K562 (cell line): ENCODE results near the gene LRRTM1. TPM values are rescaled to one million over a fixed set of nuclear protein-coding genes. Genes with fewer than 3 reads are reported as not detected.

Experiments used
- ATAC-seq: fragments of 200-7000 bp; cut with Tn5 transposase; 3 replicates; pipeline ENCODE4 v1.9.1; 2020; ENCODE audit warnings: moderate library complexity
- BruUV-seq: library from RNA; stranded (reverse); fragments of 400-500 nt; replicated peaks from 2 replicates; lab custom pipeline; 2021; lab: Mats Ljungman, UMichigan
- CTCF ChIA-PET: fragments of 300-600 bp; formaldehyde crosslinking; extraction: SDS; loops from one replicate; lab custom pipeline; 2021; ENCODE audit warnings: low intra/inter-chr PET ratio; lab: Yijun Ruan, JAX
- POLR2A ChIA-PET: fragments of 300-600, 350-650 bp; sonication (Branson Sonifier 250); formaldehyde crosslinking; extraction: SDS; loops from one replicate; lab custom pipeline; 2021; ENCODE audit warnings: antibody characterized with exemption, inconsistent platforms; lab: Yijun Ruan, JAX
- DNase-seq, 4 experiments: peaks; one replicate each; pipeline versions ENCODE4 v3.0.0 to v3.0.0-alpha.2; 2011 to 2018; ENCODE audit warnings: low spot score in 3 of 4, mixed read lengths in 3 of 4; ENCODE audit errors: extremely low read depth in 1 of 4
- FAIRE-seq: peaks from 2 replicates; lab custom pipeline; 2011; peaks lifted over from hg19 to GRCh38; lab: Jason Lieb, UNC
- H2AFZ ChIP-seq: 2 replicates; pipeline ENCODE4 v1.6.0; 2011; ENCODE audit warnings: low read depth, low read length, control low read depth, inconsistent platforms
- H3K27ac ChIP-seq: fragments of 200-600 bp; 3 replicates; pipeline ENCODE4 v1.8.0; 2011; ENCODE audit warnings: low read depth, mild to moderate bottlenecking, control low read depth, inconsistent platforms, low read length, moderate library complexity, mixed read lengths; ENCODE audit errors: extremely low read depth
- H3K27me3 ChIP-seq, 2 experiments: fragments of 300-600 bp in 1 of 2; 2 replicates in 1 of 2; 3 replicates in 1 of 2; pipeline versions ENCODE4 v1.6.0 to v1.8.0; 2011; ENCODE audit warnings: inconsistent platforms in 2 of 2, low read length in 2 of 2, mild to moderate bottlenecking in 1 of 2, mixed read lengths in 1 of 2, moderate library complexity in 1 of 2; ENCODE audit not compliant: control insufficient read depth in 2 of 2, insufficient read depth in 2 of 2
- H3K36me3 ChIP-seq: fragments of 300-600 bp; 3 replicates; pipeline ENCODE4 v1.8.0; 2011; ENCODE audit warnings: mild to moderate bottlenecking, low read length, inconsistent platforms; ENCODE audit not compliant: control insufficient read depth, insufficient read depth
- H3K4me1 ChIP-seq, 2 experiments: fragments of 200-600 bp in 1 of 2; replicated peaks in 1 of 2; 2 replicates in 1 of 2; 3 replicates in 1 of 2; pipeline versions ENCODE4 v1.5.1 to v1.8.0; 2011; ENCODE audit warnings: inconsistent platforms in 2 of 2, low read length in 2 of 2, mild to moderate bottlenecking in 1 of 2, mixed read lengths in 1 of 2, moderate library complexity in 1 of 2; ENCODE audit not compliant: control insufficient read depth in 2 of 2, insufficient read depth in 2 of 2
- H3K4me2 ChIP-seq: 2 replicates; pipeline ENCODE4 v1.6.1; 2011; ENCODE audit warnings: low read length, control low read depth, inconsistent platforms, mixed read lengths; ENCODE audit not compliant: insufficient read depth
- H3K4me3 ChIP-seq: fragments of 200-600 bp; sonication (generic), shearing (Covaris generic); 2 replicates; pipeline ENCODE4 v1.5.1; 2016; ENCODE audit warnings: control low read depth, inconsistent platforms
- H3K79me2 ChIP-seq: fragments of 200-600 bp; 3 replicates; pipeline ENCODE4 v1.8.0; 2011; ENCODE audit warnings: low read length, inconsistent platforms; ENCODE audit not compliant: control insufficient read depth, insufficient read depth
- H3K9ac ChIP-seq, 2 experiments: 2 replicates each; pipeline versions ENCODE4 v1.6.0 to v1.6.1; 2011; ENCODE audit warnings: low read depth in 2 of 2, low read length in 2 of 2, control low read depth in 1 of 2, inconsistent platforms in 1 of 2, mild to moderate bottlenecking in 1 of 2, mixed read lengths in 1 of 2; ENCODE audit not compliant: insufficient read depth in 1 of 2
- H3K9me1 ChIP-seq: one replicate; pipeline ENCODE4 v1.6.0; 2011; ENCODE audit warnings: inconsistent platforms, mild to moderate bottlenecking, low read length, moderate library complexity; ENCODE audit not compliant: control insufficient read depth, insufficient read depth
- H3K9me3 ChIP-seq: replicated peaks from 2 replicates; pipeline ENCODE4 v1.5.1; 2011; ENCODE audit warnings: low read depth, low read length, inconsistent platforms; ENCODE audit not compliant: control insufficient read depth, insufficient read depth
- H4K20me1 ChIP-seq: replicated peaks from 2 replicates; pipeline ENCODE4 v1.6.1; 2011; ENCODE audit warnings: low read length, inconsistent platforms, mixed read lengths; ENCODE audit not compliant: control insufficient read depth, insufficient read depth
- FIP1L1 ChIP-seq: fragments of 200-400 bp; formaldehyde crosslinking; IDR thresholded peaks from 2 replicates; pipeline ENCODE4 v1.6.1; 2018; ENCODE audit warnings: mild to moderate bottlenecking, low read depth, low read length; ENCODE audit not compliant: poor library complexity, severe bottlenecking
- HCFC1 ChIP-seq: IDR thresholded peaks from 2 replicates; pipeline ENCODE4 v1.6.1; 2012; ENCODE audit warnings: low read depth, low read length, improper control_type of control experiment
- MEIS2 ChIP-seq: fragments of 450-650 bp; IDR thresholded peaks from 2 replicates; pipeline ENCODE4 v1.6.1; 2014; ENCODE audit warnings: mild to moderate bottlenecking; ENCODE audit not compliant: partially characterized antibody
- MYC ChIP-seq, 2 experiments: fragments of 250-450 bp in 1 of 2; sonication (Bioruptor Pico) in 1 of 2; IDR thresholded peaks; 2 replicates each; pipeline versions ENCODE4 v1.5.1 to v1.6.1; 2012 to 2021; ENCODE audit warnings: low read depth in 2 of 2, borderline replicate concordance in 1 of 2, improper control_type of control experiment in 1 of 2, low read length in 1 of 2, mild to moderate bottlenecking in 1 of 2, moderate library complexity in 1 of 2
- PTBP1 ChIP-seq: fragments of 200-400 bp; formaldehyde crosslinking; IDR thresholded peaks from 2 replicates; pipeline ENCODE4 v1.6.1; 2017; ENCODE audit warnings: low read depth, low read length
- ZFP1 ChIP-seq: fragments of 450-650 bp; formaldehyde crosslinking; IDR thresholded peaks from 2 replicates; pipeline ENCODE4 v1.4.0; 2020; ENCODE audit warnings: mild to moderate bottlenecking, mixed read lengths
- ZNF184 ChIP-seq: sonication (generic); formaldehyde crosslinking; IDR thresholded peaks from 2 replicates; pipeline ENCODE4 v1.5.0; 2020; ENCODE audit warnings: missing genetic modification reagents
- ZNF277 ChIP-seq: fragments of 250-450 bp; sonication (Bioruptor Pico); IDR thresholded peaks from 2 replicates; pipeline ENCODE4 v1.8.0; 2022; ENCODE audit warnings: inconsistent platforms, mild to moderate bottlenecking, moderate library complexity, borderline replicate concordance
- ZNF347 ChIP-seq: fragments of 450-650 bp; formaldehyde crosslinking; IDR thresholded peaks from 2 replicates; pipeline ENCODE4 v1.4.0; 2020; ENCODE audit warnings: low read depth, mild to moderate bottlenecking, moderate library complexity
- ZNF592 ChIP-seq: fragments of 450-650 bp; IDR thresholded peaks from 2 replicates; pipeline ENCODE4 v1.6.1; 2017; ENCODE audit warnings: antibody characterized with exemption, mild to moderate bottlenecking
- WGBS: fragments of 100-300 bp; shearing (Covaris generic); methylation state at CpG from one replicate; pipeline ENCODE4 v1.1.6; 2016; ENCODE audit warnings: low coverage, mixed read lengths; ENCODE audit not compliant: insufficient coverage; ENCODE audit errors: missing lambda C conversion rate; 5-methylcytosine and 5-hydroxymethylcytosine counted together
- in situ Hi-C: fragments of 300-500 bp; cut with MboI; formaldehyde crosslinking; loops from 4 replicates; pipeline ENCODE4 v1.15.0; 2018; ENCODE audit warnings: inconsistent platforms, mixed read lengths
- intact Hi-C: fragments of 100-400 bp; cut with micrococcal nuclease; formaldehyde crosslinking; loops from 2 replicates; pipeline ENCODE4 v1.14.2; 2022
- polyA plus RNA-seq, 8 experiments: library from polyadenylated mRNA; depleted of rRNA in 4 of 8; stranded (reverse) in 5 of 8; unstranded in 3 of 8; fragments of >200 nt; fragmentation: Nextera tagmentation in 2 of 8; fragmentation: Illumina TruSeq in 1 of 8; extraction: Ambion mirVana in 2 of 8; extraction: Trizol in 1 of 8; gene quantifications; 2 replicates each; pipeline versions ENCODE4 v1.2.1 to v1.2.3, GENCODE V29; 2011 to 2014; ENCODE audit warnings: inconsistent platforms in 1 of 8, missing spikeins in 1 of 8
- total RNA-seq, 7 experiments: library from RNA; depleted of rRNA in 6 of 7; stranded (reverse); fragments of >200 nt in 6 of 7; fragmentation: Illumina TruSeq in 2 of 7; extraction: Trizol in 2 of 7; gene quantifications; 2 replicates each; pipeline versions ENCODE4 v1.2.1 to v1.2.3, GENCODE V29; 2011 to 2021; ENCODE audit warnings: low replicate concordance in 1 of 7
- TF ChIP-seq, protein P1 (sequence below): IDR thresholded peaks from 3 replicates; pipeline ENCODE4 v1.6.1; 2011; ENCODE audit warnings: borderline replicate concordance, mild to moderate bottlenecking, moderate library complexity; ENCODE audit not compliant: insufficient read length; ENCODE audit errors: extremely low read depth
- TF ChIP-seq, protein P2 (sequence below): fragments of 250-450 bp; sonication (Bioruptor Pico); IDR thresholded peaks from 2 replicates; pipeline ENCODE4 v1.6.1; 2021; ENCODE audit warnings: mild to moderate bottlenecking

The LRRTM1 gene
- total and polyA plus RNA-seq, 9 of the 15 experiments (the other 6 are each of a cell fraction or from before 2014, with no cell fraction given) = 0.07 to 0.33 (median 0.11) TPM; not detected in 6

DNA sequence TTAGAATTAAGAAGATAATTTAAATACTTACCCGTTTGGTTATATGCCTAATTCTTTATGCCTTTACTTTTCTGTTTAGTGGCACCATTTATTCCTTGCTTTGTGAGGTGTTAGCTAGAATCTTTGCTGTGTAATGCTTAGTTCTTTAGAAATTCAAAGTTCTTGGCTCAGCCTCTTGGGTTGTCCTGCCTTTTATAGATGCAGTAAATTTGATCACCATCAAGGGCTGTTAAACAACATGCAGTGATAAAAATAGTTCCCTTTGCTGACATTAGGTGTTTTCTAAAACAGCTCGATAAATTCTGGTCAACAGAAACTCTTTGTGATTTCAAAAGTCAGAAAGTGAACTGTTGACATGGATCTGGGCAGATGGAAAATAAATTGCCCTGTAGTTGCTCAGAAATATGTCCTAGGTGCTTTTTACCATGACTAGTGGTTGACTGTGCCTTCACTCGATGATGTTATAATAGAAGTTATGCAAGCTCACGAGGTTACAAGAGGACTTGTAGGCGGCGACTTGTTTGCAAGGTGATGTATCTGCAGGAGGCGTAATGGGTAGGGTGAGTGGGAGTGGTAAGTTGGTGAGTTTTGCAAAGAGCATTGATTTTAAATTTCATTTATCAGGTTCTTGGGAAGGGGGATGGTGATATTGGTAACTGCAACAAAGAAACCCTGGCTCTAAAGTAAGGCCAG is 52.1 kb downstream of the LRRTM1 start:
- ATAC-seq (no peak), DNase-seq (no peak), FAIRE-seq (no peak)
- H3K27me3 ChIP-seq = no peaks in the 10 kb centered on the region
- H3K4me1 ChIP-seq = peaks cover 0 to 4% of the 10 kb centered on the region in 2 experiments; a peak in 2 of 5 replicates
- in situ Hi-C loops = no loop called here
- BruUV-seq = no TSS peak
- H3K36me3 ChIP-seq = no peaks in the 10 kb centered on the region
- 24% methylated on average over 7 of the region's 7 CpGs for WGBS
- ChIA-PET POLR2A (no interaction called here), CTCF (no interaction called here)
- H4K20me1 ChIP-seq = no peaks in the 10 kb centered on the region
- no peaks in the 10 kb centered on the region for H3K9me1 ChIP-seq
- intact Hi-C loops = no loop called here
- H3K27ac ChIP-seq = no peak overlapping the region
- H3K4me2 ChIP-seq = no peak overlapping the region
- no peaks in the 10 kb centered on the region for H3K9me3 ChIP-seq
- H3K4me3 ChIP-seq = no peak overlapping the region
- no peak overlapping the region for H3K9ac ChIP-seq
- no peaks in the 10 kb centered on the region for H3K79me2 ChIP-seq
- H2AFZ ChIP-seq = no peak overlapping the region
- TF ChIP-seq ZNF184 (CRISPR knock-in tag) (no peak), HCFC1 (no peak), ZNF347 (CRISPR knock-in tag) (no peak), FIP1L1 (no peak), PTBP1 (no peak), ZNF592 (no peak), ZFP1 (CRISPR knock-in tag) (no peak), ZNF277 (CRISPR knock-in tag) (no peak), MEIS2 (no peak), MYC (IDR thresholded peaks at IDR 0.05; ENCODE audit: low read depth, low read length) (no peak), MYC (CRISPR knock-in tag; IDR thresholded peaks at IDR 0.05; ENCODE audit: borderline replicate concordance, low read depth) (no peak)
- TF ChIP-seq, protein P1, sequence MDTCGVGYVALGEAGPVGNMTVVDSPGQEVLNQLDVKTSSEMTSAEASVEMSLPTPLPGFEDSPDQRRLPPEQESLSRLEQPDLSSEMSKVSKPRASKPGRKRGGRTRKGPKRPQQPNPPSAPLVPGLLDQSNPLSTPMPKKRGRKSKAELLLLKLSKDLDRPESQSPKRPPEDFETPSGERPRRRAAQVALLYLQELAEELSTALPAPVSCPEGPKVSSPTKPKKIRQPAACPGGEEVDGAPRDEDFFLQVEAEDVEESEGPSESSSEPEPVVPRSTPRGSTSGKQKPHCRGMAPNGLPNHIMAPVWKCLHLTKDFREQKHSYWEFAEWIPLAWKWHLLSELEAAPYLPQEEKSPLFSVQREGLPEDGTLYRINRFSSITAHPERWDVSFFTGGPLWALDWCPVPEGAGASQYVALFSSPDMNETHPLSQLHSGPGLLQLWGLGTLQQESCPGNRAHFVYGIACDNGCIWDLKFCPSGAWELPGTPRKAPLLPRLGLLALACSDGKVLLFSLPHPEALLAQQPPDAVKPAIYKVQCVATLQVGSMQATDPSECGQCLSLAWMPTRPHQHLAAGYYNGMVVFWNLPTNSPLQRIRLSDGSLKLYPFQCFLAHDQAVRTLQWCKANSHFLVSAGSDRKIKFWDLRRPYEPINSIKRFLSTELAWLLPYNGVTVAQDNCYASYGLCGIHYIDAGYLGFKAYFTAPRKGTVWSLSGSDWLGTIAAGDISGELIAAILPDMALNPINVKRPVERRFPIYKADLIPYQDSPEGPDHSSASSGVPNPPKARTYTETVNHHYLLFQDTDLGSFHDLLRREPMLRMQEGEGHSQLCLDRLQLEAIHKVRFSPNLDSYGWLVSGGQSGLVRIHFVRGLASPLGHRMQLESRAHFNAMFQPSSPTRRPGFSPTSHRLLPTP = no peak
- TF ChIP-seq, protein P2, sequence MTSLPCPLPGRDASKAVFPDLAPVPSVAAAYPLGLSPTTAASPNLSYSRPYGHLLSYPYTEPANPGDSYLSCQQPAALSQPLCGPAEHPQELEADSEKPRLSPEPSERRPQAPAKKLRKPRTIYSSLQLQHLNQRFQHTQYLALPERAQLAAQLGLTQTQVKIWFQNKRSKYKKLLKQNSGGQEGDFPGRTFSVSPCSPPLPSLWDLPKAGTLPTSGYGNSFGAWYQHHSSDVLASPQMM (CRISPR knock-in tag) = no peak
